Measurements from ENCODE around the gene NRCAM.
"Not testable (repeated sequence)": the region's sequence is repeated elsewhere in the genome, so short reads cannot be mapped to it uniquely, and the experiment has no call there.

The NRCAM gene

DNA sequence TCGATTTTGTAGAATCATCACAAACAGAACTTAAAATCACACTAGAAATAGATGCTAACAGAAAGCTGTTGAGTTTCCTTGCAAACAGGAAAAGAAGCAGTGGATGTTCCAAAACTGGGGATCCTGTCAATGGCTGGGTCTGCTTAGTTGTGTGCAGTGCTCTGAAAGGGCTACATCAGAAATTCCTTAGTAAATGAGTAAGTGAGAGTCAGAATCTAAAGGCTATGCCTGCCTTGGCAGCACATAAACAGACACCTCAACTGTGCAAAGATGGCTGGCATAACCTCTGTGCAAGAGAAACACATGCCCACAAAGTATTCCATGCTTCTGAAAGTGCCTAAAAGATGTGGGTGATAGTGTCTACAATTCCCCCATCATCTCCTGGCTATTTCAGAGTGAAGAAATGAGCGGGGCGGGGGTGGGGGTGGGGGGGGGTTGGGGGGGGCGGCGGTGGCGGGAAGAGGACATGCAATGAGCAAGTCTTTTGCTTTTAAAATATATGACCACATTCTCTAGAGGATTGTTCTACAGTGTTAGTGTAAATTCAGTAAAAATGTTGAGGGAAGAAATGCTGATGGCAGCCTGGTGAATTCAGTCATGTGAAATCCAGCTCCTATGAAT lies 187.9 kb downstream of the NRCAM start:
- Histone ChIP-seq H3K4me3 (ENCODE audit: low read depth in 1 of 2, low read length in 2 of 2) (no peak overlapping the region), H3K4me1 (ENCODE audit: control insufficient read depth in 1 of 2, insufficient read depth in 2 of 2, low read length in 2 of 2) (no peaks in the 10 kb centered on the region), H3K27me3 (ENCODE audit: low read depth, low read length) (no peaks in the 10 kb centered on the region), H3K27ac (ENCODE audit: low read length) (no peak overlapping the region), H3K9me3 (ENCODE audit: control insufficient read depth in 1 of 2, low read length in 2 of 2) (no peaks in the 10 kb centered on the region), H3K36me3 (ENCODE audit: control insufficient read depth in 1 of 2, insufficient read depth in 2 of 2, low read length in 2 of 2) (no peaks in the 10 kb centered on the region)

GRCh38 chr7:108267615-108268014 lies 188.6 kb downstream of the NRCAM start:
- H3K4me1 ChIP-seq (ENCODE audit: control insufficient read depth in 1 of 2, insufficient read depth in 2 of 2, low read length in 2 of 2): no peaks in the 10 kb centered on the region
- H3K27ac ChIP-seq (ENCODE audit: low read length): no peak overlapping the region
- H3K27me3 ChIP-seq (ENCODE audit: low read depth, low read length): no peaks in the 10 kb centered on the region
- H3K4me3 ChIP-seq (ENCODE audit: low read depth in 1 of 2, low read length in 2 of 2): no peak overlapping the region
- H3K9me3 ChIP-seq (ENCODE audit: control insufficient read depth in 1 of 2, low read length in 2 of 2): no peaks in the 10 kb centered on the region
- no peaks in the 10 kb centered on the region for H3K36me3 ChIP-seq (ENCODE audit: control insufficient read depth in 1 of 2, insufficient read depth in 2 of 2, low read length in 2 of 2)

DNA sequence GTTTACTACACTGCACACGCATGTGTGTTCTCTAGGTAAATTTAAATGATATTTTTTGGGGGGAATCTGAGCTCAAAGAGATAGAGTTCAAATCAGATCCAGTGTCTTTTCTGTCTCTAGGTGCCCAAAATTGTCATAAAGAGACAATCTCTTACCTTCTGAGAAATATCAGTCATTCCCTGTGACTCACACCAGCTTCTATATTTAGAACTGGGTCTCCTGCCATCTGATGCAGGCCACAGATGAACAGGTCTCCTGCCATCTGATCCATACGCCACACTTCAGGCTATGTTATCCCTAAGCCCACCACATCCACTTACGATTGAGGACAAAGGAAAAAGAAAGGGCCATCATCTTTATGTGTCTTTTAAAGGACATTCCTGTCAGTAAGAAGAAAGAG lies 189.7 kb downstream of the NRCAM start:
- no peak overlapping the region for H3K4me3 ChIP-seq (ENCODE audit: low read depth in 1 of 2, low read length in 2 of 2)
- H3K27me3 ChIP-seq (ENCODE audit: low read depth, low read length): no peaks in the 10 kb centered on the region
- no peaks in the 10 kb centered on the region for H3K9me3 ChIP-seq (ENCODE audit: control insufficient read depth in 1 of 2, low read length in 2 of 2)
- H3K27ac ChIP-seq (ENCODE audit: low read length): no peak overlapping the region
- no peaks in the 10 kb centered on the region for H3K36me3 ChIP-seq (ENCODE audit: control insufficient read depth in 1 of 2, insufficient read depth in 2 of 2, low read length in 2 of 2)
- no peaks in the 10 kb centered on the region for H3K4me1 ChIP-seq (ENCODE audit: control insufficient read depth in 1 of 2, insufficient read depth in 2 of 2, low read length in 2 of 2)

DNA sequence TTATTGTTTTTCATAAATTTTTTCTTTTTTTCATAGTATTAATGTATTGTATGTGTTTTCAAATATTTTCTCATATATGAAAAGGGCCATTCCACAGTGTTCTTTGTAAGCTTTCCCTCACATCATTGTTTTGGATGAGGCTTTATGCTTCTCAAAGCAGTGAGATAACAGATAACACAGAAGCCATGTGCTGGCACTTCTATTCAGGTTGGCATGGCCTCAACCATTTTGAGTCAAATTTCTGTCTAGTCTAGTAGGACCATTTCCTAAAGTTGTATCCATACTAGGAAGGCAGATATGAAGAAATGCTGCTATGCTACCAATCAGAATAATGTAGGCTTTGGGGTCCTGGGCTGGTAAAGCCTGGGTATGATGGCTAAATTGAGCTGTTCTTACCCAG lies 190.2 kb downstream of the NRCAM start:
- Histone ChIP-seq H3K27me3 (ENCODE audit: low read depth, low read length) (no peaks in the 10 kb centered on the region), H3K9me3 (ENCODE audit: control insufficient read depth in 1 of 2, low read length in 2 of 2) (no peaks in the 10 kb centered on the region), H3K4me3 (ENCODE audit: low read depth in 1 of 2, low read length in 2 of 2) (no peak overlapping the region), H3K4me1 (ENCODE audit: control insufficient read depth in 1 of 2, insufficient read depth in 2 of 2, low read length in 2 of 2) (no peaks in the 10 kb centered on the region), H3K36me3 (ENCODE audit: control insufficient read depth in 1 of 2, insufficient read depth in 2 of 2, low read length in 2 of 2) (no peaks in the 10 kb centered on the region), H3K27ac (ENCODE audit: low read length) (no peak overlapping the region)

- Histone ChIP-seq H3K9me3 (ENCODE audit: control insufficient read depth in 1 of 2, low read length in 2 of 2) (no peaks in the 10 kb centered on the region), H3K27ac (ENCODE audit: low read length) (no peak overlapping the region), H3K4me3 (ENCODE audit: low read depth in 1 of 2, low read length in 2 of 2) (no peak overlapping the region), H3K4me1 (ENCODE audit: control insufficient read depth in 1 of 2, insufficient read depth in 2 of 2, low read length in 2 of 2) (no peaks in the 10 kb centered on the region), H3K27me3 (ENCODE audit: low read depth, low read length) (no peaks in the 10 kb centered on the region), H3K36me3 (ENCODE audit: control insufficient read depth in 1 of 2, insufficient read depth in 2 of 2, low read length in 2 of 2) (no peaks in the 10 kb centered on the region)
Observed at GRCh38 chr7:108265007-108265406, 191.2 kb downstream of the NRCAM start.

- H3K9me3 ChIP-seq (ENCODE audit: control insufficient read depth in 1 of 2, low read length in 2 of 2): no peaks in the 10 kb centered on the region
- H3K4me3 ChIP-seq (ENCODE audit: low read depth in 1 of 2, low read length in 2 of 2): no peak overlapping the region
- no peaks in the 10 kb centered on the region for H3K36me3 ChIP-seq (ENCODE audit: control insufficient read depth in 1 of 2, insufficient read depth in 2 of 2, low read length in 2 of 2)
- H3K4me1 ChIP-seq (ENCODE audit: control insufficient read depth in 1 of 2, insufficient read depth in 2 of 2, low read length in 2 of 2): no peaks in the 10 kb centered on the region
- H3K27ac ChIP-seq (ENCODE audit: low read length): no peak overlapping the region
- H3K27me3 ChIP-seq (ENCODE audit: low read depth, low read length): no peaks in the 10 kb centered on the region
Observed at GRCh38 chr7:108263425-108263824, 192.8 kb downstream of the NRCAM start.

DNA sequence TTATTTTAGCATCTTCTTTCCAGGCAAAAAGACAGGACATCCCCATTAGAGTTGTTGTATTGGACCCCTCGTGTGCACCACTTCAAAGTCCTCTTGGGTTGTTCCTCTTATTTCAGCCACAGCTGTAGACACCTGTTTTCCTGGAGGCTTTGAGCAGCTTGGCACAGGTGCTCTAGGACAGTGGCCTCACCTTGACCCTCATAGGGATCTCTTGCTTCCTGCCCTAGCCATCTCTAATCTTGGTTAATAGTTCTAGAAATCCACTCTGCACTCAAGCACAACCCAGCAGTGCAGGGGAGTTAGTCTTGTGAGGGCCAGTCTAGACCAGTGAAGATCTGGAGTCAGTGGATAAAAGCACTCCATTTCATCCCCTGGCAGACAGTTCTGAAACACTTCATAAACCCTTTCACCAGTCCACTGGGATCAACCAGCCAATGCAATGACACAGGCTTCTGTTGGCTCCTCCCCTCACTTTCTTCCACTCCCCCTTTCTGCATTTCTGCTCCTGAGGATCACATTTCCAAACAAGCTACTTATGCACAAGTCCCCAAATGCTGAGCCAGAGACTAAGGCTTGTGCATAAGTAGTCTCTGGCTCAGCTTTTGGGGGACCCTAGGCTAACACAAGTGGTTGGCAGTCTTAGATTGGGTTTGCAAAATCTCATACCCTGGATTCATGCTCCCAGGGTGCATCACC lies 194.5 kb downstream of the NRCAM start:
- Histone ChIP-seq H3K36me3 (ENCODE audit: control insufficient read depth in 1 of 2, insufficient read depth in 2 of 2, low read length in 2 of 2) (no peaks in the 10 kb centered on the region), H3K9me3 (ENCODE audit: control insufficient read depth in 1 of 2, low read length in 2 of 2) (no peaks in the 10 kb centered on the region), H3K27ac (ENCODE audit: low read length) (no peak overlapping the region), H3K27me3 (ENCODE audit: low read depth, low read length) (no peaks in the 10 kb centered on the region), H3K4me1 (ENCODE audit: control insufficient read depth in 1 of 2, insufficient read depth in 2 of 2, low read length in 2 of 2) (no peaks in the 10 kb centered on the region), H3K4me3 (ENCODE audit: low read depth in 1 of 2, low read length in 2 of 2) (no peak overlapping the region)

DNA sequence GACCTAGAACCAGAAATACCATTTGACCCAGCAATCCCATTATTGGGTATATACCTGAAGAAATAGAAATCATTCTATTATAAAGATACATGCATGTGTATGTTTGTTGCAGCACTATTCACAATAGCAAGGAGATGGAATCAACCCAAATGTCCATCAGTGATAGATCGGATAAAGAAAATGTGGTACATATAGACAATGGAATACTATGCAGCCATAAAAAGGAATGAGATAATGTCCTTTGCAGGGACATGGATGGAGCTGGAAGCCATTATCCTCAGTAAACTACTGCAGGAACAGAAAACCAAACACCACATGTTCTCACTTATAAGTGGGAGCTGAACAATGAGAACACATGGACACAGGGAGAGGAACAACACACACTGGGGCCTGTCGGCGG lies 196.8 kb downstream of the NRCAM start:
- not testable (repeated sequence) for H3K27me3 ChIP-seq (ENCODE audit: low read depth, low read length); H3K9me3 ChIP-seq (ENCODE audit: control insufficient read depth in 1 of 2, low read length in 2 of 2); H3K36me3 ChIP-seq (ENCODE audit: control insufficient read depth in 1 of 2, insufficient read depth in 2 of 2, low read length in 2 of 2); H3K4me3 ChIP-seq (ENCODE audit: low read depth in 1 of 2, low read length in 2 of 2); H3K4me1 ChIP-seq (ENCODE audit: control insufficient read depth in 1 of 2, insufficient read depth in 2 of 2, low read length in 2 of 2); H3K27ac ChIP-seq (ENCODE audit: low read length)

GRCh38 chr7:108257954-108258353 lies 198.3 kb downstream of the NRCAM start:
- no peak overlapping the region for H3K4me3 ChIP-seq (ENCODE audit: low read depth in 1 of 2, low read length in 2 of 2)
- no peaks in the 10 kb centered on the region for H3K9me3 ChIP-seq (ENCODE audit: control insufficient read depth in 1 of 2, low read length in 2 of 2)
- no peaks in the 10 kb centered on the region for H3K36me3 ChIP-seq (ENCODE audit: control insufficient read depth in 1 of 2, insufficient read depth in 2 of 2, low read length in 2 of 2)
- H3K27me3 ChIP-seq (ENCODE audit: low read depth, low read length): no peaks in the 10 kb centered on the region
- H3K4me1 ChIP-seq (ENCODE audit: control insufficient read depth in 1 of 2, insufficient read depth in 2 of 2, low read length in 2 of 2): no peaks in the 10 kb centered on the region
- H3K27ac ChIP-seq (ENCODE audit: low read length): no peak overlapping the region

- Histone ChIP-seq H3K27me3 (ENCODE audit: low read depth, low read length) (no peaks in the 10 kb centered on the region), H3K27ac (ENCODE audit: low read length) (no peak overlapping the region), H3K9me3 (ENCODE audit: control insufficient read depth in 1 of 2, low read length in 2 of 2) (no peaks in the 10 kb centered on the region)
Observed at GRCh38 chr7:108254259-108254658, 202.0 kb downstream of the NRCAM start.

GRCh38 chr7:108253275-108254044 lies 202.8 kb downstream of the NRCAM start:
- Histone ChIP-seq H3K4me3 (ENCODE audit: low read depth in 1 of 2, low read length in 2 of 2) (no peak overlapping the region), H3K9me3 (ENCODE audit: control insufficient read depth in 1 of 2, low read length in 2 of 2) (no peaks in the 10 kb centered on the region), H3K36me3 (ENCODE audit: control insufficient read depth in 1 of 2, insufficient read depth in 2 of 2, low read length in 2 of 2) (no peaks in the 10 kb centered on the region), H3K4me1 (ENCODE audit: control insufficient read depth in 1 of 2, insufficient read depth in 2 of 2, low read length in 2 of 2) (no peaks in the 10 kb centered on the region), H3K27ac (ENCODE audit: low read length) (no peak overlapping the region), H3K27me3 (ENCODE audit: low read depth, low read length) (no peaks in the 10 kb centered on the region)

More at GRCh38 chr7:108254259-108254658, 202.0 kb downstream of the NRCAM start:
- Histone ChIP-seq H3K4me3 (ENCODE audit: low read depth in 1 of 2, low read length in 2 of 2) (no peak overlapping the region), H3K4me1 (ENCODE audit: control insufficient read depth in 1 of 2, insufficient read depth in 2 of 2, low read length in 2 of 2) (no peaks in the 10 kb centered on the region), H3K36me3 (ENCODE audit: control insufficient read depth in 1 of 2, insufficient read depth in 2 of 2, low read length in 2 of 2) (no peaks in the 10 kb centered on the region)
